Stimulated activated naive CD8-positive, alpha-beta T cell treated with anti-CD3 and anti-CD28 coated beads, Interleukin-15, Interleukin-2, amounts not matched to agents 100 U/mL and 50 U/mL, for 24 hours (primary cell): ENCODE data around the gene HSD11B2.

Experiments
- ATAC-seq: fragments of 150-1000 bp; cut with Tn5 transposase; one replicate; pipeline ENCODE4 v1.10.0; 2021
- DNase-seq: peaks from one replicate; pipeline ENCODE4 v3.0.0; 2021

The HSD11B2 gene

DNA sequence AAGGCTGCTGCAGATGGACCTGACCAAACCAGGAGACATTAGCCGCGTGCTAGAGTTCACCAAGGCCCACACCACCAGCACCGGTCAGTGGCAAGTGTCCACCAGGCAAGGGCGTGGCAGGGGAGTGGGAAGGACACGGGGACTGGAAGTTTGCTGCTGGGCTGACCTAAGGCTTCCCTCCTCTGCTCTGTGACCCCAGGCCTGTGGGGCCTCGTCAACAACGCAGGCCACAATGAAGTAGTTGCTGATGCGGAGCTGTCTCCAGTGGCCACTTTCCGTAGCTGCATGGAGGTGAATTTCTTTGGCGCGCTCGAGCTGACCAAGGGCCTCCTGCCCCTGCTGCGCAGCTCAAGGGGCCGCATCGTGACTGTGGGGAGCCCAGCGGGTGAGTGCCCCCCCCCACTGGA, 4.8 kb downstream of the HSD11B2 start:
- ATAC-seq (no peak), DNase-seq (no peak)

DNA sequence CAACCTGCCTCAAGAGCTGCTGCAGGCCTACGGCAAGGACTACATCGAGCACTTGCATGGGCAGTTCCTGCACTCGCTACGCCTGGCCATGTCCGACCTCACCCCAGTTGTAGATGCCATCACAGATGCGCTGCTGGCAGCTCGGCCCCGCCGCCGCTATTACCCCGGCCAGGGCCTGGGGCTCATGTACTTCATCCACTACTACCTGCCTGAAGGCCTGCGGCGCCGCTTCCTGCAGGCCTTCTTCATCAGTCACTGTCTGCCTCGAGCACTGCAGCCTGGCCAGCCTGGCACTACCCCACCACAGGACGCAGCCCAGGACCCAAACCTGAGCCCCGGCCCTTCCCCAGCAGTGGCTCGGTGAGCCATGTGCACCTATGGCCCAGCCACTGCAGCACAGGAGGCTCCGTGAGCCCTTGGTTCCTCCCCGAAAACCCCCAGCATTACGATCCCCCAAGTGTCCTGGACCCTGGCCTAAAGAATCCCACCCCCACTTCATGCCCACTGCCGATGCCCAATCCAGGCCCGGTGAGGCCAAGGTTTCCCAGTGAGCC, 5.8 kb downstream of the HSD11B2 start:
- DNase-seq (no peak), ATAC-seq (no peak)

DNA sequence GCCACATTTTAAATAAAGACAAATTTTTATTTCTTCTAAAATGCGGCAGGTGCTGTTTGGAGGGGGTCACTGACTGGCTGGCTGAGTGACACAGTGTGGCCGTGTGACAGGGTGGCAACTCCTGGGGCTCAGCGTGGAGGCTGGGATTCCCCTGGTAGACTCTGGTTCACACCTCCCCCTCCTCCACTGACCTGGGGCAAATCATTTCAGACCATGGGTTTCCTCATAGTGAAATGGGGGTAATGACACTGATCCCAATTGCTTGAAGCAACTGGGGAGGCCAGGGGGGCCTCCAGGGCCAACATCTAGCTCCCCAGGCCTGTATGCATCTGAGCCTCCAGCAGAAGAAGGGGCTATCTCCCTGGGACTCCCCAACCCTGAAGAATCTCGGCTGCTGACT, 6.6 kb downstream of the HSD11B2 start:
- DNase-seq (no peak), ATAC-seq (peak; percentile 42)

DNA sequence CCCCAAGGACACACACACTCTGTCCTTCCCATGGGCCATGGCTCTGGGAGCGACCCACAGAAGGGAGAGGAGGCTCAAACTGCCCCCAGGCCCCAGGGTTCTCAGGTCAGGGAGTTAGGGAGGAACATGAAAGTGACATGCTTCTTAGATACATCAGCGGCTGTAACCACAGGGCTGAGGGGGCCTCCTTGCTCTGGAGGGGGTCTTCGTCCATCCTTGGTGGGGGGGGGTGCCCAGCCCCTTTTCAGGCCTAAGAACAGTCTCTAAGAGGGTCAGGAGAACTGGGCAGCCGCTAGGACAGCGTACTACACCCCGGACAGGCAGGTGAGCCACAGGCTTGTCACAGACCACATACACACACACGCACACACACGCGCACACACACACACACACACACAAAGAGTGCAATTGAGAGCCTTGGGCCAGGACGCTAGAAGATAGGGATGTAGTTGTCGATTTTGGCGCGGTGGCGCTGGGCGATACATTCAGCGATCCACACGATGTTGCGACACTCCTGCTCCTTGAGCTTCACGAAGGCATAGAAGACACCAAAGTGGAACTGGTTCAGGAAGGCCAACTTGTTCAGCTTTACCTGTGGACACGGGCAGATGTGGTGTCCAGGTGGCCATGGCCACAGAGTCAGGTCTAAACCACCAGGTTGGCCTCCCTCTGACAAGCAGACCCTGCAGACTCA, 7.3 kb downstream of the HSD11B2 start:
- ATAC-seq, result no peak
- no peak for DNase-seq

DNA sequence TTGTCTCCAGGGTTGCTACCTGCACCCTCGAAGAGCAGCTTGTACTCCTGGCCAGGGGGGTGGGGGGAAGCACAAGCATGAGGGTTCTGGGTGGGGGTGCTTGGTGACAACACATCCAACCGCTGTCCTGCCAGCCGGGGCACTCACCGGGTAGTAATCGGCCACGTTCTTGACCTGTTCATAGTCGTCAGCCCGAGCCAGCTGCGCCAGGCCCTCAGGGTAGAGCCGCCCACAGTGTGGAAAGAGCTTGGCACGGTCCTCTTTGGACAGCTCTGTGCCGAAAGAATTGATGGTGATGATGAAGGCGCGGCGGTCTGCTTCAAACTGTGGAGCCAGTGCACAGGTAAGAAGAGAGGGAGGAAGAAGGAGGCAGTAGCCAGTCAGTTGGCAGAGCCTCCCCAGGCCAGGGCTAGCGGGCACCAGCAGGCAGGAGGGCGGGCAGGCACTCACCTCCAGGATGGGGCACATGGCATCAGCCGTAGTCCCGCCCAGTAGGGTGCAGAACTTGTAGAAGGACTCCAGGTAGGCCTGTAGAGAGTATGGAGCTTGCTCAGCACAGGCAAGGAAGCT, 8.0 kb downstream of the HSD11B2 start:
- no peak for DNase-seq
- ATAC-seq, result no peak

DNA sequence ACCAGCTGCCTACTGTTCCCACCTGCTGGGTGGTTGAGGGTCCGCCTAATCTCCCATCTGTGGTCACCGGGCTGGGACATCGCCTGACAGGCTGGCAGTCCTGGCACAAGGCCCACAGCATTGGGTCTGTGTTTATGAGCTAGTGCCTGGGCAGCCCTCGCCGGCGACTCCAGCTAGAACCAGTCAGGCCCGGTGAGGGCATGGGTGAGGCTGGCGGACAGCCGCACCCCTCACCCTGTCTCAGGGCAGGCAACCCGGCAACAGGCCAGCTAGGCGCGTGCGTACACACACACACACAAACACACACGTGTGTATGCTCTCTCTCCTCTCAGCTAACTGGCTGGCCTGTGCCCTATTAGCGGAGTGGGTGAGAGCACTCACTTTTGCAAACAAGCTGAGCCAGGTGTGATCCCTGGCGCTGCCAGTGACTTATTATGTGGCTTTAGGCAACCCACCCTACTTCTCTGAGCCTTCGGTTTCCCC, 10.4 kb downstream of the HSD11B2 start:
- ATAC-seq (no peak), DNase-seq (no peak)

DNA sequence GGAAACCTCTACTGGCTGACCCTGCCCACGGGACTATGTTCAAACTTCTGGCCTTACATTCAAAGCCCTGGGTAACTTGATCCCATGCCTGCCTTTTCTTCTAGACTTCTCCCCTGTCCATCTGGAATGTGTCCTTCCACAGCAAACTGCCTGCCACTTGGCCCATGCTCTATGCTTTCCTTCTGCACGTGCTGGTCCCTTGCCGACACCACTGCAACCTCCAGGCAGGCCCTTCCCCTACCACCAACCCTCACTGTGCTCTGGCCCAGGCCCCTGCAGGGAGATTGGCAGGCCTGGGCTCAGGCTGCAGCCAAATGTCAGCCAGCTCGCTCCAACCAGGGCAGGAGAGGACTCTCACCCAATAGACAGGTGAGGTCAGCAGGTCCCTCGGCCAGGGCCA, 11.0 kb downstream of the HSD11B2 start:
- ATAC-seq (no peak), DNase-seq (no peak)

DNA sequence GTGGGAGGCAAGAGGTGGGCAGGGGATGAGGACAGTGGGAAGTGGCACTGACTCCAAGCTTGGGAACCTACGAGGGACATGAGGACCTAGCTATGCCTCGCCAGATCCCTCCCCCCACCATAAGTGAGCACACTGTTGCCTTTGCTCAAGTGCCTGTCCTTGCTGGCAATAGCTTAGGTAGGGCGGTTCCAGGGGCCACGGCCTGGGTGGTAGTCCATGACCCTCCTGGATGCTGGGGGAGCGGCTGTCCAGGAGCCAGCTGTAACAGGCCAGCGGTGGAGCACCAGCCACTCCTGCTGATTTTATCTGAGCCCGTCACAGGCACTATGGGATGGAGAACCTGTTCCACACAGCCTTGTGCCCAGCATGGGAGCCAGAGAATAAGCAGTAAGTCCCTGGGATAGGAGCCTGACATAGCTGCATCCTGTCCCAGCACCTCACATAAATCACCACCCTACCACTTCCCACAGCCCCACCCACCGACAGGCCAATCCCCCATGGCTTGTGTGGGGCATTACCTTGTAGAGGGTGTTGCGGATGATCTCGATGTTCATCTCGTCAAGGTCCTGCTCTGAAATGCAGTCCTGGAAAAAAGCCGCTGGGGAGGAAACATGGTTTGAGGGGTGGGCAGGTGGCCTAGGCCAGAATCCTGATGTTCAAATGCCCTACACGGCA, 11.8 kb downstream of the HSD11B2 start:
- DNase-seq, result no peak
- no peak for ATAC-seq

DNA sequence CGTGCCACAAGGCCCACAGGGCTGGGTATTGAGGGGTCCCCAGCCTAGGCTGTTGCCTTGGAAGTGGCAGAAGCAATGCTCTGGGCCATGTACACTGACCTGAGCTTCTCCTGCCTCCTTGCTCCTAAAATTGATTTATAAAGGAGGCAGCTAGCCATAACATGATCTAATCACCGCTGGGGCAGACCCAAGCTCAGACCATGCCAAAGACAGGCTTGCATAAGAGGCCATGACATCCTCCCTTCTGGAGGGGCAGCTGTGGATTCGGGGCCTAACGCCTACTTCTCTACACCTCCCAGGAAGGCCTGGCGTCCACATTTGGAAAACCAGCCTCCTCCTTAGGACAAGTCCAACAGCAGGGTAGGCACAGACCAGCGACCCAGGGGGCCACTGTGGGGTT, 12.3 kb downstream of the HSD11B2 start:
- no peak for DNase-seq
- ATAC-seq, result no peak

DNA sequence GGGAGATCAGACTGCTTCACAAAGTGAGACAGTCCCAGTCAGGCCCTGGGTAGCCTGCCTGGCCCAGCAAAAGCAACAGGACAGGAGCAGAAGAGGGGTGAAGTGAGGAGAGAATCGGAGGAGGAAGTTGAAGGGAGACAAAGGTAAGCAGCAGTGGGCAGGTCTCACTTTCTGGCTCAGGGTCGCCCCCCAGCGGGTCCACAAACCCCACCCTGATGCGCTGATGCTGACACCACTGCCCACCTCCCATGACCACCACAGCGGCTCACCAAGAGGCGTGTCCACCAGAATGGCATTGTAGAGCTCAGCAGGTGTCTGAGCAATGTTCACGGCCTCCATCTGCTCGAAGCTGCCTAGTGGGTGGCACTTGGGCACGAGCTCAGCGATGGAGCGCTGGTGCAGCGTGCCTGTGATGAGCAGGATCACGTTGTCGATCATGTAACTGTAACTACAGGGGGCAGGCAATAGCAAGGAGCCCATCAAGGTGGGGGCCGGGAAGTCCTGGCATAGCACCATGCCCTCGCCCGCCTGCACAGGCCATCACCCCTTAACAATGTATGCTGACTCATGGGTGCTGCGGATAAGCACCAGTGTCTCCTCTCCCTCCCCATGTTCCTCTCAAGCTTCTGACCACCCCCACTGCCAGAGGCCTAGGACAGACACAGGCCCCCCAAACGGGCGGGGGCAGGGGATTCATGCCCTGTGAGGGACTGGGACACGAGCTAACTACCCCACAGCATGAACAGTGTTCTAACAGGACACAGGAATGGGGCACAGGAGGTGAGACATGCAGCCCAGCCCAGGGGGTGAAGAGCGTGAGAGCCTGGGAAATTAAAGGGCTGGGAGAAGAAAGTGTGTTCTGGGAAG, 13.6 kb downstream of the HSD11B2 start:
- ATAC-seq, result no peak
- DNase-seq, result no peak

DNA sequence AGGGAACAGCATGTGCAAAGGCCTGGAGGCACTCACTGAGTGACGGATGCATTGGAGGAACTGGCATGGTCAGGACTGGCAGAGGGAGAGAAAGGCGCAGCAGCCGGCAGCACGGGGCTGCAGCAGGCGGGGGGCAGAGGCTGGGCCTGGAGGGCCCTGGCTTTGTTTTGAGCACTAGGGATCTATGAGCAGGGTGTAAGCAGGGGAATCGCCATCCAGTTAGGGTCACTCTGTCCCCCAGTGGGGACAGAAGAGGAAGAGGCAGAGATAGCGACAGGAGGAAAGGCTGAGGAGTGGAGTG, 14.2 kb downstream of the HSD11B2 start:
- ATAC-seq (no peak), DNase-seq (no peak)

DNA sequence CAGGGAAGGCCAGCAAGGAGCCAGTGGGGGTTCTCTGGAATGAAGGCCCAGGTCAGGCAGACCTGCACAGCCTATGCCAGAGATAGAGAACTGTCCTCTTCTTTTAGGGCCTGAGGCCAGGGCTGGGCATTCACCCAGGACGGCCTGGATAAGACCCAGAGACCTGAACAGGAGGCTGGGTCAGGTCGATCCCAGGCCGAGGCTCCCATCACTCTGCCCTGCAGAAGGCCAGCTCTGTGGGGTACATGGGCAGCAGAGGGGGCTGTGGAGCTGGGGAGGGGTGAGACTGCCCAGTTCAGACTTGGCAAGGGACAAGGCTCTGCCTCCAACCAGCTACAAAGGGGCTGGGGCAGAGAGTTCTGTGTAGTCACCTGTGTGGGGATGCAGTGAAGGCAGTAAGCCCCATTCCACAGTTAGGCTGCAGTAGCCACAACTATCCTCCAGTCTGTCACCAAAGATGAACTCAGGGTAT, 14.6 kb downstream of the HSD11B2 start:
- ATAC-seq (no peak), DNase-seq (no peak)

DNA sequence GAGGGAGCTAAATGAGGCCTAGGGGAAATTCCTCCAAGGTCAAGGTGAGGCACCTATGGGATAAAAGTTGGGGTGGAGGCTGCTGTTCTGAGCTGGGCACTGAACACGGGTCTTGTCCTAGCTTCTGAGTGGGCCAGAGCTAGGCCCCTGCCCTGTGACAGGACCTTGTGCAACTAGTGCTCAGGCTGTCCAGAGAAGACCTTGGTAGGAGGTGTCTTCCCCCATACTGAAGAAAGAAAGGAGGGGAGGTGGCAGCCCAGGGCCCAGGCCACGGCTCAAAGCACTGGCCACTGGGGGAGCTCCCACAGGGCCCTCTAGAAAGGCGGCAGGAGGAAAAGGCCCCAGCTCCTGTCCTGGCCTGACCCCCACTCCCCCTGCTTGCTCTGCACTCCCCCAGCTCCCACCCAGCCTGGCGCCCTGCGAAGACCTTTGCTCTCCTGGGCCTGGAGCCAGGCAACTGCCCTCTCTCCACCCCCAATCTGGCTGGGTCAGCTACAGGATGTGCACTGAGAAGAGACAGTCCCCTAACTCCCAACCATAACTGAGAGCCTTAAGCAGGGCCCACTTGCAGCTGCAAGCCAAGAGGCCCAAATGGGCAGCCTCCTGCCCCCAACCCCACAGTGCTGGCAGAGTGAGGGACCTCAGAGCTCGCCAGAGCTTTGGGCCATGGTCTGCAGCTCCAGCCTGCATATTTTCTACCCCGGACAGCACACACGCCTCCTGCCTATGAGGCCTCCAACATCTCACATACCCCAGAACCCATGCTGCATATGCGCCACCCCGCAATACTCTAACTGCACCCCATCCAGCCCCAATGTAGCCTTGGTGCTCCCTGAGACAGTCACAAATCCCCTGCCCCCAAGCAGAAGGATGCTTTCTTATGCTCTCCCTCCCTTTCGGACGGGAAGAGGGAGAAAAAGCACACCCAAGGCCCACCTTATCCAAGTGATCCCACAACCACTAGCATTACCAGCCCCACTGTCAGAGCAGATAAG, 15.3 kb downstream of the HSD11B2 start:
- ATAC-seq (no peak), DNase-seq (no peak)

DNA sequence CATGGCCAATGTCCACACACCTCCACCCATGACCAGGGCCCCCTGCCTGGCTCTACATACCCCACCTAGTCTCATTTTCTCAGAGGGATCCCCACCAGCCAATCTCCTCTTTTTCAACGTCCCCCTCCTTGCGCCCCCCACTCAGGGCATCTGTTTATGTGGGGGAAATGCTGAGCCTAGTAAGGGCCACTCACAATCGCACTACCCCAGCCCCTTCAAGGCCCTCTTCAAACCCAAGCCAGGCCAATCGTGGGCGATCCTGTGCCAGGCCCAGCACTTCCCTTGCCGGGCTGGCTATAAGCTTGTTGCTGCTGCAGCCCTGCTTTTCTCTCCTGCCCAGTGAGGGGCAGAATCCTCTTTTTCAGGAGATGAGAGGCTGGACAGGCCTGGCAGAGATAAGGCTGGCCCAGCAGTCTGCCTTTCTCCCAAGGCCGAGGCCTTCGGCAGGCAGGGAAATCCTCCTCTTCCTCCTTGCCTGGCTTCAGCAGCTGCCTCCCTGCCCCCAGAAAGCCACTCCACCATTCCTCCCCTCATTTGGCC, 16.1 kb downstream of the HSD11B2 start:
- ATAC-seq (no peak), DNase-seq (no peak)

DNA sequence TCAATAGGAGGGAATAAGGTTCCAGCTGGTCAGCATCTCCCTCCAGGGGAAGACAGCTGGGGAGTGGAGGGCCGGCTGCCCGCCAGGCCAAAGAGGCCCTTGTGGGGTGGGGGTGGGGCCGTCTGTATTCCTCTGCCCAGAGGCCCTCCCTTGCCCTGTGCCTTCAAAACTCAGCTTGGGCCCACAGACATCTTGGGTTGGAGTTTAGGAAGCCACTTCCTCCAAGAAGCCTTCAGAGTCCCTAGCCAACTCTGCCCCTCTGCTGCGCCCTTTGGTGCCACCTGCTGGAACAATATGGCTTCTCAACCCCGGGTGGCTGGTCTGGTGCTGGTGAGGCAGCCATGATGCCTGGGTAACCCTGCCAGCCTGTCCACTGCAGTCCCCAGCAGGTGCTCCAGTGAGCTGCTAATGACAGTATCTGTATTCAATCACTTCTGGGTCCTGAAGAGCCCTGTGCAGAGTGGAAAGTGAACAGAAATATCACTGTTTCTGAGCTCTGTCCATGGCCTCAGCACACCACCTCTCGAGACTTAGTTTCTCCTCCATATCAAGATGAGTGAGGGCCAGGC, 16.7 kb downstream of the HSD11B2 start:
- DNase-seq, result peak; percentile 84
- peak; percentile 82 for ATAC-seq

DNA sequence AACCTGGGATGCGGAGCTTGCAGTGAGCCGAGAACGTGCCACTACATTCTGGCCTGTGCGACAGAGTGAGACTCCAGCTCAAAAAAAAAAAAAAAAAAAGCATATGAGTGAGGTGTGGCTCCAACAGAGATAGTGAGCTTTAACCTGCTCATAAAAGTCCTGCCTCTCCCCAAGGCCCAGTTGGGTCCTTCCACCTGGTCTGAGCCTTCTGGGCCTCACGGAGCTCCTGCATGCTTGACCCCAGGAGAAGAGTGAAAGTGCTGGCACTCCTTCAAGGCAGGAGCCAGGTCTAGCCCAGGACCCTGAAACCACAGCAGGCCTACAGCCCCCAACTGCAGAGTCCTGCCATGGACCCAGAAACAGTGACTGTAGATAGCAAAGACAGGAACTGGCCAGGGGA, 17.7 kb downstream of the HSD11B2 start:
- DNase-seq (no peak), ATAC-seq (no peak)

DNA sequence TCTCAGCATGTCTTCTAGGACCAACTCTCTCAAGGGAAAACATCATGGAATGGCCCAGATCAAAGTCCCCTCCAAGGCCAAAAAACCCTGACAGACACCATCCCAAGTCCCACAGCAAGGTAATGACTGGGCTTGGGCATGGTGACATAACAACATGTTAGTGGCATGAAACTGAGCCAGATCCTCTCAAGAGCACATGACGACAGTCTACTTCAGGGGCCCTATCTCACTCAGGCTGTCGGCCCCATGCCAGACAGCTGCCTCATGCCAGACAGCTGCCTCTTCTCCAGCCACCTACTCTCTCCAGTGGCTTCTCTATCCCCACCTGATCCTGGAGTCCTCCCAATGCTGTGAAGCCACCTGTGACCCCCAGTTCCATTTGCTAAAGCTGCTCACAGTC, 18.4 kb downstream of the HSD11B2 start:
- DNase-seq (no peak), ATAC-seq (no peak)

DNA sequence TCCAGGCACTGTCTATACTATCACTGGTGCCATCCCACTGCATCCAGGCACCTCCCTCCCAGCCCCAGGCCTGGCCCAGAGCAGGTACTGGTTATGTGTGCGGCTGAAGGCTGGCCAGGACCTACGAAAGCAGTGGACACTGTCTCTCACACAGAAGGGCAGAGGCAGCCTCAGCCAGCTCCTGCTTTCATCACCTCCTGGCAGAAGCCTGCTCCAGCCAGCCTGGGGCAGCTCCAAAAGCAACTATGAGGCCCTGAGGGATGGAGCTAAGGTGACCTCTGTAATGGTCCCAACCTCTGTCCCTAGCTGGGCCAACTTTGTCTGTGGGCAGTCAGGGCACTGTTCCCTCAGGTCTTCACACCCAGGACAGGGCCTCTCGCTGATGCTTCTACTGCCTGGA, 18.8 kb downstream of the HSD11B2 start:
- DNase-seq (no peak), ATAC-seq (no peak)

DNA sequence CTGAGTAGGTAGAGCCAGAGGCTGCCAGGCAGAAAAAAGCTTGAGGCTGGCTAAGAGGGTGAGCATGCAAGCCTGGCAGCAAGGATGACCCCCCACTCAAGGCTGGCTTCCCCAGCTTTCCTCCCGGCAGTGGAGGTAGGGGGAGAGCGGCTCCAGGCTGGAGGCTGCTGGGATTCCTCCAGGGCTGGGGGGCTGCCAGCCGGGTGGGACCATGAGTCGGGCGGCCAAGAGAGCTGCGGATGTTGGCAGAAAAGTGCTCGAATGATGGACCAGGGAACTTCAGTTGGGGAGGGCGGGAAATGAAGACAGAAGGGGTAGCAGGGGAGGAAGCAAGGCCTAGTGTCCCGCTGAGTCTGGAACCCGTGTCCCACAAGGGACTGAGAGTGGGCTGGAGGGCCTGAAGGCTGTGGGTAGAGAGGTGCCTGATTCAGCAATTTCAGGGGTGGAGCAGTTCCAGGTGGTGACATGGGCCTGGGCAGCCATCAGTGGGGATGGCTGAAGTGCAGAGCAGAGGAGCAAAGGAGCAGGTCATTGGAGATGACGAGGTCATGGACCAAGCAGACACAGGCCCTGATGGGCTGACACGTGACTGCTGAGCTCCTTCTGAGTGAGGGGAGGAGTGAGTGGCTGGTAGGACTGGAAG, 20.3 kb downstream of the HSD11B2 start:
- DNase-seq (no peak), ATAC-seq (no peak)
